ENCODE data around the gene SLC35B2.

Gene SLC35B2, protein sequence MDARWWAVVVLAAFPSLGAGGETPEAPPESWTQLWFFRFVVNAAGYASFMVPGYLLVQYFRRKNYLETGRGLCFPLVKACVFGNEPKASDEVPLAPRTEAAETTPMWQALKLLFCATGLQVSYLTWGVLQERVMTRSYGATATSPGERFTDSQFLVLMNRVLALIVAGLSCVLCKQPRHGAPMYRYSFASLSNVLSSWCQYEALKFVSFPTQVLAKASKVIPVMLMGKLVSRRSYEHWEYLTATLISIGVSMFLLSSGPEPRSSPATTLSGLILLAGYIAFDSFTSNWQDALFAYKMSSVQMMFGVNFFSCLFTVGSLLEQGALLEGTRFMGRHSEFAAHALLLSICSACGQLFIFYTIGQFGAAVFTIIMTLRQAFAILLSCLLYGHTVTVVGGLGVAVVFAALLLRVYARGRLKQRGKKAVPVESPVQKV

DNA sequence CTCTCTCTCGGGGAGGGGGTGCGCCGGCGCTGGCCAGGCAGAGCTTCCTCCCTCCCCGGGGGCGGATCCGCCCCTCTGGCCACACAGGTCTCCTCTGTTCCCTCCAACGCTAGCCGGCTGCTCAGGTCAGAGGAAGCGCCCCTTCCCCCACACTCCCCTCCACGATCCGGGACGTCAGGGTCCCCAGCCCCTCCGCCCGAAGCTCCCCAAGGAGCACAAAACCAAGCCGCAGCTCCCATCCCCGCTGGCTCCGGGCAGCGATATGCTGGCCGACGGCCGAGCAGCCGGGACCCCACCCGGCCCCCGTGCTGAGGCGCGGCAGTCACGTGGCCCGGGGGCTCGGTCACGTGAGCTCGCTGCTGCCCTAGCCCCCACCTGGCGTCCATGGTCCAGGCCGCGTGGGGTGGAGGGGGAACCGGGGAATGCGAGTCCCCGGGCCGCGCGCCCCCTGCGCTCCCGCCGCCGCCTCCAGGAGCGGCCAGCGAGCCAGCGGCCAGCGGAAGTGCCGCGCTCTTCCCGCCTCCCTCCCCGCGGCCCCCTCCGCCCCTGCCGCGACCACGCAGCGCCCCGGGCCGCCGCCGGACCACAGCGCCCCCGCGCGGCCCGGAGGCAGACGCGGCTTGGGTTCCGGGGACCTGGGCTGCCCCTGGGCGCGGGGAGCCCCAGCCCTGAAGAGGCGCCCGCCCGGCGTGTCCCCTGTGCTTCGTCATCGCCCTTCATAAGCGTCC lies at the start of gene SLC35B2:
Gene SLC35B2 (minus strand): TSS at position 504 of the 728 bp plus-strand sequence. CDS start 118 bp downstream, at position 386.
- TF ChIP-seq, protein P1, sequence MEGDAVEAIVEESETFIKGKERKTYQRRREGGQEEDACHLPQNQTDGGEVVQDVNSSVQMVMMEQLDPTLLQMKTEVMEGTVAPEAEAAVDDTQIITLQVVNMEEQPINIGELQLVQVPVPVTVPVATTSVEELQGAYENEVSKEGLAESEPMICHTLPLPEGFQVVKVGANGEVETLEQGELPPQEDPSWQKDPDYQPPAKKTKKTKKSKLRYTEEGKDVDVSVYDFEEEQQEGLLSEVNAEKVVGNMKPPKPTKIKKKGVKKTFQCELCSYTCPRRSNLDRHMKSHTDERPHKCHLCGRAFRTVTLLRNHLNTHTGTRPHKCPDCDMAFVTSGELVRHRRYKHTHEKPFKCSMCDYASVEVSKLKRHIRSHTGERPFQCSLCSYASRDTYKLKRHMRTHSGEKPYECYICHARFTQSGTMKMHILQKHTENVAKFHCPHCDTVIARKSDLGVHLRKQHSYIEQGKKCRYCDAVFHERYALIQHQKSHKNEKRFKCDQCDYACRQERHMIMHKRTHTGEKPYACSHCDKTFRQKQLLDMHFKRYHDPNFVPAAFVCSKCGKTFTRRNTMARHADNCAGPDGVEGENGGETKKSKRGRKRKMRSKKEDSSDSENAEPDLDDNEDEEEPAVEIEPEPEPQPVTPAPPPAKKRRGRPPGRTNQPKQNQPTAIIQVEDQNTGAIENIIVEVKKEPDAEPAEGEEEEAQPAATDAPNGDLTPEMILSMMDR (conservative IDR thresholded peaks at IDR 0.05; ENCODE audit: low read depth, low read length) = peak; percentile 39

DNA sequence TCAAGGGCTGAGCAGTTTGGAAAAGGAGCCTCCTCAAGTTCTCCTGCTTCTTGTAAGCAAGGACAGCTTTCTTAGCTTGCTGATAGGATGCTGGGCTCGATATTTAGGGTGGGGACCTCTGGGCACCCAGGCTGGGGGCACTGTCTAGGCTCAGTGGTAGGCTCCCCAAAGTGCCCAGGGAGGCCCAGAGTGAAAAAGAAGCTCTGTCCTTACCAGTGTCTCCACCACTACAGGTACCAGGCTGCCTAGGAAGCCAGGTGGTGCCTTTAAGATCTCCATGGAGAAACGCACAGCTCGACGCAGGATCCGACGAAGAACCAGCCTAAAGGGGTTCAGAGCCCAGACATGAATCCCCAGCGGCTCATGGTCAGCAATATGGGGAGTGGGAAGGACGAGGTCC lies 49.4 kb upstream of the SLC35B2 start:
- H3K79me2 ChIP-seq (ENCODE audit: insufficient read depth, low read depth) = 0 out of 2 replicates have a peak, but pooled peaks cover under 1% of the 10 kb centered on the region
- TF ChIP-seq, protein P1 (conservative IDR thresholded peaks at IDR 0.05; ENCODE audit: low read depth, low read length) = no peak
- peaks cover 7% of the 10 kb centered on the region for H3K4me1 ChIP-seq (ENCODE audit: low read depth, poor library complexity, severe bottlenecking)
- H3K4me2 ChIP-seq = no peak overlapping the region
- no peaks in the 10 kb centered on the region for H4K20me1 ChIP-seq (ENCODE audit: insufficient read depth)
- peaks cover 5% of the 10 kb centered on the region; the same call in 1 of the 2 replicates for H3K36me3 ChIP-seq (ENCODE audit: insufficient read depth)
- H3K4me3 ChIP-seq (IDR thresholded peaks at IDR 0.05; ENCODE audit: insufficient read depth, low read depth, low read length) = no peak overlapping the region
- H3K9ac ChIP-seq = no peak overlapping the region
- no peak overlapping the region for H2AFZ ChIP-seq (ENCODE audit: low read depth)
- no peak overlapping the region for H3K27ac ChIP-seq
- no peaks in the 10 kb centered on the region for H3K27me3 ChIP-seq (ENCODE audit: insufficient read depth, low read depth)

More for the DNA sequence above, at the start of gene SLC35B2:
- H3K36me3 ChIP-seq (ENCODE audit: insufficient read depth) = peaks cover 15% of the 10 kb centered on the region
- peak within 1 kb of the TSS; percentile 96 for H3K4me2 ChIP-seq
- peaks cover 17% of the 10 kb centered on the region for H4K20me1 ChIP-seq (ENCODE audit: insufficient read depth)
- peaks cover 39% of the 10 kb centered on the region for H3K79me2 ChIP-seq (ENCODE audit: insufficient read depth, low read depth)
- H3K9ac ChIP-seq = peak within 1 kb of the TSS; percentile 82
- peak within 1 kb of the TSS; percentile 66 for H3K27ac ChIP-seq
- no peaks in the 10 kb centered on the region for H3K27me3 ChIP-seq (ENCODE audit: insufficient read depth, low read depth)
- peaks cover 67% of the 10 kb centered on the region for H3K4me1 ChIP-seq (ENCODE audit: low read depth, poor library complexity, severe bottlenecking)
- peak within 1 kb of the TSS; percentile 69; the same call in 1 of the 2 replicates for H2AFZ ChIP-seq (ENCODE audit: low read depth)
- H3K4me3 ChIP-seq (IDR thresholded peaks at IDR 0.05; ENCODE audit: insufficient read depth, low read depth, low read length) = peak within 1 kb of the TSS; percentile 43

DNA sequence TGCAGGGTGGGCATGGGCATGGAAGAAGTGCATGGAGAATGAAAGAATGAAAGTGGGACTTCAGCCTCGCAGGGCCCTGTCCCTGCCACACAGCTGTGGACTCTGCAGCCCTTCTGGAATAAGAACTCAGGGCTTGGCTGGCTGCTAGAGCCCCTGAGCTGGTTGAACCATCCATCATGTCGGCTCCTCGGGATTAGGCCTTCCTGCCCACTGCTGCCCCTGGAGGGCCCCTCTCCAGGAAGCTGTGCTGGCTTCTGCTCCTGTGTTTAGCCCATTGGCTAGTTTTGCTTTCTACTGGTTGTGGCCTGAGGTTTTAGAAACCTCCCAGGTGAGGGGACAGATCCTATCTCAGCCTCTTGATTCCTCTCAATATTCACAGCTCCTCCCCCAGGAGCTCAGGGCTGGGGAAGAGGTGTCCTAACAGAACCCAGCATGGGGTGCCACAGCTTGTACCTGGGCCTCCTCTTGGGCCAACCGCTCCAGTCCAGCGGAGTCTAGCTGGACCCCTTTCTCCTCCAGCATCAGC lies 47.9 kb upstream of the SLC35B2 start:
- H3K27ac ChIP-seq = no peak overlapping the region
- H3K4me1 ChIP-seq (ENCODE audit: low read depth, poor library complexity, severe bottlenecking) = peaks cover 7% of the 10 kb centered on the region
- TF ChIP-seq, protein P1 (conservative IDR thresholded peaks at IDR 0.05; ENCODE audit: low read depth, low read length) = no peak
- no peaks in the 10 kb centered on the region for H3K79me2 ChIP-seq (ENCODE audit: insufficient read depth, low read depth)
- no peak overlapping the region for H3K9ac ChIP-seq
- H3K4me2 ChIP-seq = no peak overlapping the region
- no peak overlapping the region for H2AFZ ChIP-seq (ENCODE audit: low read depth)
- H3K36me3 ChIP-seq (ENCODE audit: insufficient read depth) = peaks cover 5% of the 10 kb centered on the region; the same call in 1 of the 2 replicates
- no peaks in the 10 kb centered on the region for H3K27me3 ChIP-seq (ENCODE audit: insufficient read depth, low read depth)
- H4K20me1 ChIP-seq (ENCODE audit: insufficient read depth) = no peaks in the 10 kb centered on the region
- no peak overlapping the region for H3K4me3 ChIP-seq (IDR thresholded peaks at IDR 0.05; ENCODE audit: insufficient read depth, low read depth, low read length)

DNA sequence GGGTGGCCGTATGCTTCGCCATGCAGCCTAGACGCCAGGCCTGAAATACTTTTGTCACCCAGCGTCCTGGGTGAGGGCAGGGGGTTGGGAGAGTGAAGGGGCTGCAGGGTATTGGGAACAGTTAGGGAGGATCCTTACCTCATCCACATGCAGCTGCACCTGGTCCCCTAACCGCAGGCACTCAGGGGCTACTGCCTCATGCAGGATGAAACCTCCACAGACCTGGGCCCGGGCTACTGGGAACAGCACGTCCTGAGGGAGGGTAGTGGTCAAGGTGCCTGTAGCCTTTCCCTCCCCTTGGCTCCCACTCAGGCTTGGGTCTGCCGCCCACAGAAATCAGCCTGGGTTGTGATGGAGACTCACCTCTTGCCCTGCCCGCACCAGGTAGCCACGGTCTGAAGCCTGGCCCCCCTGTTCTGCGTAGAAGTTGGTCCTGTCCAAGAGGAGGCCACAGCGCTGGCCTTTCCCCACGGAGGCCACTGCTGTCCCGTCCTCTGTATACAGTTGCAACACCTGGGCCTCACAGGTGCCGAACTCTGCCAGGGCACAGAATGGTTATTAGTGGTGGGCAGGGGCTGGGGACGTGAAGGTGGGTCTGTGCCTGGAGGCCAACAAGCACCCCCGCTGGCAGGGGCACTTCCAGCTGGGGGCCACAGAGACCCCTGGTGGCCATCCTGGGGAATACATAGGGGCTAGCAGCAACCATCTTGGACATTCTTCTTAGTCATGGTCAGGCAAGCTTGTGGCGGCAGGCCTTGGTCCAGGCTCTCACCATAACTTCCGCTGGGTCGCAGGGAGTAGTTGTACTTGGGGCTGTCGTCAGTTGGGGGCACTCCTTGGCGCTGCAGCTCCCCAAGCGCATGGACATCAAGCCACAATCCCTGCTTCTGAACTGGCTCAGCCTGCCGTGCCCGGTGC lies 47.2 kb upstream of the SLC35B2 start:
- TF ChIP-seq, protein P1 (conservative IDR thresholded peaks at IDR 0.05; ENCODE audit: low read depth, low read length) = peak; percentile 87
- Histone ChIP-seq H3K27ac (no peak overlapping the region), H3K9ac (no peak overlapping the region)

More for the DNA sequence above, 47.2 kb upstream of the SLC35B2 start:
- Histone ChIP-seq H3K4me2 (no peak overlapping the region), H3K27me3 (ENCODE audit: insufficient read depth, low read depth) (no peaks in the 10 kb centered on the region), H3K4me3 (IDR thresholded peaks at IDR 0.05; ENCODE audit: insufficient read depth, low read depth, low read length) (no peak overlapping the region), H2AFZ (ENCODE audit: low read depth) (no peak overlapping the region), H3K79me2 (ENCODE audit: insufficient read depth, low read depth) (no peaks in the 10 kb centered on the region), H4K20me1 (ENCODE audit: insufficient read depth) (no peaks in the 10 kb centered on the region), H3K4me1 (ENCODE audit: low read depth, poor library complexity, severe bottlenecking) (peaks cover 7% of the 10 kb centered on the region), H3K36me3 (ENCODE audit: insufficient read depth) (no peaks in the 10 kb centered on the region; the same call in 1 of the 2 replicates)
